Breast epithelium (tissue), 4 donors: ENCODE results near the gene ZBED4. TPM values are rescaled to one million over a fixed set of nuclear protein-coding genes. Genes with fewer than 3 reads are reported as not detected.

Experiments
- DNase-seq, 2 donors: peaks; one replicate each; pipeline ENCODE4 v3.0.0-alpha.2; 2019; ENCODE audit warnings: low spot score in 2 of 2
- H3K27ac ChIP-seq, 2 donors: fragments of 200-600 bp; sonication (generic) in 1 of 2; one replicate each; pipeline ENCODE4 v1.5.1; 2016 to 2019; ENCODE audit warnings: mild to moderate bottlenecking in 1 of 2
- H3K27me3 ChIP-seq, 2 donors: fragments of 200-600 bp; sonication (generic) in 1 of 2; one replicate each; pipeline versions ENCODE4 v1.5.1 to v1.6.0; 2017 to 2019; ENCODE audit warnings: control low read depth in 1 of 2, mild to moderate bottlenecking in 1 of 2
- H3K36me3 ChIP-seq: fragments of 200-600 bp; one replicate; pipeline ENCODE4 v1.5.1; 2019
- H3K4me1 ChIP-seq, 2 donors: fragments of 200-600 bp; sonication (generic); one replicate each; pipeline ENCODE4 v1.5.1; 2016 to 2019; ENCODE audit warnings: control low read depth in 1 of 2
- H3K4me3 ChIP-seq, 3 donors: fragments of 200-600 bp; sonication (generic); 1 replicate in 2 of 3; 2 replicates in 1 of 3; pipeline ENCODE4 v1.5.1; 2016 to 2019; ENCODE audit warnings: mild to moderate bottlenecking in 3 of 3, moderate library complexity in 2 of 3
- H3K9me3 ChIP-seq, 2 donors: fragments of 200-600 bp; sonication (generic) in 1 of 2; one replicate each; pipeline ENCODE4 v1.5.1; 2016 to 2019; ENCODE audit warnings: control low read depth in 1 of 2
- CTCF ChIP-seq, 3 donors: fragments of 450-650 bp; IDR thresholded peaks; one replicate each; pipeline ENCODE4 v1.5.1; 2016 to 2017; ENCODE audit warnings: antibody characterized with exemption in 3 of 3, mild to moderate bottlenecking in 3 of 3, moderate library complexity in 3 of 3
- POLR2A ChIP-seq: fragments of 450-650 bp; IDR thresholded peaks from one replicate; pipeline ENCODE4 v1.6.1; 2016; ENCODE audit warnings: antibody characterized with exemption, mild to moderate bottlenecking, moderate library complexity
- POLR2AphosphoS5 ChIP-seq, 3 donors: sonication (generic); formaldehyde crosslinking; IDR thresholded peaks; one replicate each; pipeline ENCODE4 v1.6.1; 2017; ENCODE audit warnings: antibody characterized with exemption in 3 of 3
- intact Hi-C: fragments of 100-400 bp; cut with DNase I; formaldehyde crosslinking; loops from one replicate; pipeline ENCODE4 v1.15.1; 2023; ENCODE audit warnings: low total_unique reads
- total RNA-seq, 3 donors: library from RNA; depleted of rRNA; stranded (reverse); fragments of >200 nt; gene quantifications; one replicate each; pipeline ENCODE4 v1.1.0, GENCODE V29; 2016

ZBED4 gene
- total RNA-seq, 3 donors from 2014 or later = 7.5 to 11.3 (median 10.5) TPM

GRCh38 chr22:49922484-49922883 lies 68.8 kb downstream of the ZBED4 start:
- TF ChIP-seq POLR2AphosphoS5 (IDR thresholded peaks at IDR 0.05) (no peak), POLR2A (no peak), CTCF (IDR thresholded peaks at IDR 0.05) (no peak)
- H3K36me3 ChIP-seq = no peaks in the 10 kb centered on the region
- H3K9me3 ChIP-seq = no peaks in the 10 kb centered on the region
- H3K27me3 ChIP-seq = no peaks in the 10 kb centered on the region
- intact Hi-C loops = no loop called here
- no peak overlapping the region for H3K4me3 ChIP-seq
- DNase-seq = no peak
- no peak overlapping the region for H3K27ac ChIP-seq
- peaks cover 5 to 6% of the 10 kb centered on the region in 2 donors for H3K4me1 ChIP-seq

- Histone ChIP-seq H3K27me3 (no peaks in the 10 kb centered on the region), H3K4me3 (no peak overlapping the region), H3K9me3 (no peaks in the 10 kb centered on the region), H3K27ac (no peak overlapping the region), H3K36me3 (no peaks in the 10 kb centered on the region), H3K4me1 (peaks cover 5 to 6% of the 10 kb centered on the region in 2 donors)
- DNase-seq = no peak
- intact Hi-C loops = no loop called here
- TF ChIP-seq CTCF (IDR thresholded peaks at IDR 0.05) = no peak
- TF ChIP-seq POLR2A = no peak
- TF ChIP-seq POLR2AphosphoS5 (IDR thresholded peaks at IDR 0.05) = no peak
Observed at GRCh38 chr22:49922926-49923325, 69.3 kb downstream of the ZBED4 start.

GRCh38 chr22:49923445-49923844 lies 69.8 kb downstream of the ZBED4 start:
- peaks cover 5 to 6% of the 10 kb centered on the region in 2 donors for H3K4me1 ChIP-seq
- DNase-seq = no peak
- H3K9me3 ChIP-seq = no peaks in the 10 kb centered on the region
- H3K27me3 ChIP-seq = no peaks in the 10 kb centered on the region
- TF ChIP-seq POLR2AphosphoS5 (IDR thresholded peaks at IDR 0.05) (no peak), CTCF (IDR thresholded peaks at IDR 0.05) (no peak), POLR2A (no peak)
- intact Hi-C loops = no loop called here
- H3K4me3 ChIP-seq = no peak overlapping the region
- no peak overlapping the region for H3K27ac ChIP-seq
- H3K36me3 ChIP-seq = no peaks in the 10 kb centered on the region

GRCh38 chr22:49924113-49924833 lies 70.6 kb downstream of the ZBED4 start:
- Histone ChIP-seq H3K27ac (no peak overlapping the region), H3K27me3 (peaks cover 0 to 7% of the 10 kb centered on the region in 2 donors), H3K9me3 (no peaks in the 10 kb centered on the region), H3K4me3 (no peak overlapping the region), H3K4me1 (peaks cover under 1 to 1% of the 10 kb centered on the region in 2 donors), H3K36me3 (no peaks in the 10 kb centered on the region)
- TF ChIP-seq CTCF (IDR thresholded peaks at IDR 0.05) (no peak), POLR2A (no peak), POLR2AphosphoS5 (IDR thresholded peaks at IDR 0.05) (no peak)
- no peak for DNase-seq
- intact Hi-C loops = no loop called here

- H3K27me3 ChIP-seq = peaks cover 0 to 8% of the 10 kb centered on the region in 2 donors
- no peak for DNase-seq
- H3K4me3 ChIP-seq = no peak overlapping the region
- H3K36me3 ChIP-seq = no peaks in the 10 kb centered on the region
- H3K4me1 ChIP-seq = peaks cover 0 to 7% of the 10 kb centered on the region in 2 donors
- no peak overlapping the region for H3K27ac ChIP-seq
- no peaks in the 10 kb centered on the region for H3K9me3 ChIP-seq
- intact Hi-C loops = loop anchor here (5.0 kb wide), 1 partner anchor 107 kb away; no protein-coding TSS in a partner anchor
- no peak for TF ChIP-seq CTCF (IDR thresholded peaks at IDR 0.05)
Observed at GRCh38 chr22:49925525-49926128, 72.0 kb downstream of the ZBED4 start.
